Dermis microvascular lymphatic vessel endothelial cell (primary cell): Measurements from ENCODE around the gene DNAJC13. TPM values are rescaled to one million over a fixed set of nuclear protein-coding genes. Genes with fewer than 3 reads are reported as not detected.
"Not testable (repeated sequence)": the region's sequence is repeated elsewhere in the genome, so short reads cannot be mapped to it uniquely, and the experiment has no call there.

Experiments
- DNase-seq, 2 donors: peaks; one replicate each; pipeline versions ENCODE4 v3.0.0 to v3.0.0-alpha.2; 2010; ENCODE audit warnings: low read depth in 2 of 2
- total RNA-seq: library from RNA; depleted of rRNA; stranded (reverse); fragments of >200 nt; gene quantifications from 2 replicates; pipeline ENCODE4 v1.2.1, GENCODE V29; 2014

Gene DNAJC13
- total RNA-seq, 1 donor from 2014 or later, result 48.5 TPM

DNA sequence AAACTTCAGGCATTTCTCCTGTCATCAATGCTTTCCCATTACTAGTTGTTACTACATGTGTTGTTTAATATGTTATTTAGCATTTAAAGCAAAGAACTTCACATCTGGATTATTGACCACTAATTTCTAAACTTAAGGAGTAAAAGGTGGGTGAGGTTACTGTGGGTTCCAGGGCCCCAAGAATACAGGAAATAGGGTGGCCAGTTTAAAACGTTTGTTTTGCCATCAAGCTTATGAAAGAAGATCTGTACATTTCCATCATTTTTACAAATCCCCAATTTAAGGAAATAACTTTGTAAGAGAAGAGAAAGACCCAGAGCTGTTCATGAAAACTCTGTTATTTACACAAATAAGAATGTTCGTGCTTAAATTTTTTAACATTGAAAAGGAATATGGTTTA is 125.3 kb downstream of the DNAJC13 start:
- no peak for DNase-seq

DNA sequence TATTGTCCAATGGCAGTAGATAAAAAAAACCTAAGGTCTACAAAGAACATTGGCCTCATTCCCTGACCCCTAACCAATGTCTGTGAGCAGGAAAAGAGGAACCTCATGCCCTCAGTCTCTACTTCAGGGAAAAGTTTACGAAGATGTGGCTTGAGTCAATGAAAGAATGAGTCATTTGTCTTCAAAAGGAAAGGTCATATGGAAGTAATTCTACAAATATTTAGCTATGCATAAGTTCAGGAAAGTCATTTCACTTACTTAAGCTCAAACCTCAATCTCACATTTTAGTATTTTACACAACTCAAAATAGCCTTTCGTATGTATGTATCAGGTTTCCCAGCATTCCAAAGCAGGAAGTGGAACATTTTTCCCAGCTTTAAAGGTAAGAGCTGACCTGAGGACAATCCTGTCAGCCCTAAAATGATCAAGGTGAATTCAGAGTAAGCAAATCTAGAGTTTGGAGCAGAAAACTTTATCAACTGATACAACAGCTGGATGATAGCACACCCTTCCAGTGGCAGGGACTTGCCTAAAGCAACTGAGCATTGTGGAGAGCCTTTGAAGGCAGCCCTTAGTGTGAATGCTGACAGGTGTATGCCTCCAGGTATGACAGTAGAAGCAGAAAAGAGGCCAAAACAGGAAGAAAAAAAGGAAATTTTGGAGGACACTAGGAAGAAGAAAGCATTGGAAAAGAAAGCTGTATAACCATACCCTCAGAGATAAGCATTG is 125.9 kb downstream of the DNAJC13 start:
- DNase-seq, result peak in 1 of 2 donors; percentile 73

DNA sequence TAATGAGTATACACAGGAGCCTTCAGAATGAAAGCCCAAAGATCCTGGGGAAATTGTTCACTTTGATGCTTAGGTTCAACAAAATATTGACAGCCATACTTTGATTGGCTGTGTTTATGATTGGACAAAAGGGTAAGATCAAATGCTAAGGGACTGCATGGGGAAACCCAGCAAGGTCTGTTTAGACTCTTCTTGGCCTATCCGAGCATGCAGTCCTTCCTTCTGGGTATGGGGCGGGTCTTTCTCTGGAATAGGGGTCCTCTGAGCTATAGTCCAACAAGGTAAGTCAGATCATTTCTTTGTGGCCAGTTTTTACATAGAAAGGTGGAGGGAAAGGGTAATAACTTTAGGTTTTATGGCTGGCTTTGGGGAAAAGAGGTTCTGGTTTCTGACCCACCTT is 126.8 kb downstream of the DNAJC13 start:
- DNase-seq, result no peak

DNA sequence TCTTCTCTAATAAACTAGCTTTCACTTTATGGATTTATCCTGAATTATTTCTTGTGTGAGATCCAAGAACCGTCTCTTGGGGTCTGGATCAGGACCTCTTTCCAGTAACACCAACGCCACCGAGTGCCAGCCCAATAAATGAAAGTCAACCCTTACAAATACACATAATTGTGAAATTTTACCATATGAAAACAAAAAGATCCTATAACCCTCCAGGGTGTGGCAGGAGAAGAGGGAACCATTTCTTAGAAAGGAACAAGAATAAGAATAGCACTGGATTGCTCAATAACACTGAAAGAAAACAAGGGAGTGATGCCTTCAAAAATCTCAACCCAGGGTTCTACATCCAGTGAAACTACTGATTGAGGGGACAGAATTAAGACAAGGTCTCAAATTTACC is 128.2 kb downstream of the DNAJC13 start:
- DNase-seq, result no peak

DNA sequence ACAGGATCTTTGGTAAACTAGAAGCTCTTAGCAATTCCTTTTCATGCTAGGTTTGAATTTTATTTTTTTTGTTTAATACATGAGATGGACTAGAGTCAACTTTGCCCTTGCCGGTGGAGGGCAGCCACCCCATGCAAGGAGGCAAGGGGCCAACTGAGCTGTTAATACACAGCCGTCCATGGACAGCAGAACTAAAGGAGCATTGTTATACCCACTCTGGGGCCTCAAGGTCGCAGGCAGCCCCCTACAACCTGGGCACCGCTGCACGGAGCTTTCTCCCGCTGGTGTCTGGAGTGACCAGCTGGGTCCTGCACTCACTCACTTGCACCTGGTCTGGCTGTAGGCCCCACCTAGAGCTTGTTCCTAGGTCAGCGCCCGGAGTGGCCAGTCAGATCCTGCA is 131.9 kb downstream of the DNAJC13 start:
- DNase-seq, result no peak

DNA sequence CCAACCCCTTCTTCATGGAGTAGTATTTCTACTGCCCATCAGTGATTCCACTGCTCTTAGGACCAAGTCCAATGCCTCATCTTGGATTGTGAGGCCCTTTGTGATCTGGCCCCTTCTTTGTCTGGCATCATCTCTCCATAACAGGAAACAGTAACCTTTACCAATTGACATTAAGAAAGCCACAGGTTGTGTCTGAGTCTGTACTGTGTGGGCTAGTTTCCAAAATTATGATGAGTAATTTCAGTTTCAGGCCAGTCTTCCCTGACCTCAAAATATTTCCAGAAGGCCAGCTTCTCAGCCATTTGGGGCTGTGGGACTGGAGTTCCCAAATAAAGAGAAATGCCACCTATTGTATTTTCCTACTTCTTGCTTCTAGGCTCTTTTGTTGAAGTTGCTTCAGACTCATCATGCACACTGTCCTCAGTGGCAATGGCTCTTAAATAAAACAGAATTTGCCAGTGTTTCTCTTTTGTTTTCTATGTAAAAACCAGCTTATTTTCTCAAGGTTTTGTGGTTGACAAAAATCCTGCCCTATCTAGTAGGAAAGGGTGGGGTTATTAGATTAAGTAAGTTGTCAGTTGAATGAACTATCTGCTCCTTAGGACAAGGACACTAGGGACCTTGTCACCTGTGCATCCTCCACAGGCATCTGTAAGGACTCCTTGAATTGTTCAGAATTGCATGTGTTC is 132.7 kb downstream of the DNAJC13 start:
- DNase-seq, result peak in 1 of 2 donors; percentile 66

DNA sequence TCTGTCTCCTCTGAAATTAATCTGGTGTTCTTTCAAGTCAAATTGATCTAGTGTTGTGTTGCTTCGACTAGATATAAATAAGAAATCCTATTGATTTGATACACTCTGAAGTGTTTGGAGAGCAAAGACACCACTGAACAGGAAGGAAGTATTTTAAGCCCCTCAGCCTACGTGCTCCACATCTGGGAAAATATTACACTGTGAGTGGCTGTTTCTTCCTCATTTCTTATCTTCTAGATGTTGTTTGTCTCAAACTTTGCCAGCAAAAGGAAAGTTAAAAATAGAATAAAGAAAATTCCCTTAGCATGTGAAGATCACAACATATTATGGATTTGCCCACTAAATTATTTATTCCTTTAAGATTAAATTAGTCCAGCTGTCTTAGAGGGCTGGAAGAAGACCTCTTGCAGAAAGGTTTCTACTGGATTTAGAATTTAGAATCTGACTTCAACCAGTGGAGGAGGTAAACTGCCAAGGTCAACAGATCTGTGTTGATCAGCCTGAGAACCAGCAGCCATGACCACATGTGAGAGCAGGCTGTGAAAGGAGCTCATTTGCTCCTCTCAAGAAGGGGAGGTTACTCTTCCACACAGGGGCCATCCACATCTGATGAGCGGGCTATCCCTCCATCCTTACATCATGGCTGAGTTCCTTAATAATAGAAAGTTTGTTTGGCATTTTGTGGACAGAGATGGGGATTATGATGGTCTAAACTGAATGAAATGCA is 133.4 kb downstream of the DNAJC13 start:
- DNase-seq, result peak in 1 of 2 donors; percentile 26

DNA sequence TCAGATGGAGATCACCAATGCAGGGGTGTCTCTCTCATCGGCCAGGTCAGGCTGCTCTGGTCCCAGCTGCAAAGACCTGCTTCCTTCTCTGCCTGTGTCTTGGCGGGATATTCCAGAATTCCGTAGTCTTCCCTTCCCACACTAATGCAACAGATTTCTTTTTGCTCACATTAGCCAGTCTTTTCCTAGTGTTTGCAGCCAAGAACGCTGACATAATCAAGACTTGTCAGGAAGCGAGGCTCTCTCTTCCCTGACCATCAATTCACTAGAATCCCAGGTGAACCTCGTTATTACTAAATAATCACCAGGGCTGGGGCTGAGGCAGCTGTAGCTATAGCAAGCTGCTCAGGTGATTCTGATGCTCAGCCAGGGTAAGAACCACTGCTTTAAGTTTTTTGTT is 136.5 kb downstream of the DNAJC13 start:
- peak in 1 of 2 donors; percentile 24 for DNase-seq

DNA sequence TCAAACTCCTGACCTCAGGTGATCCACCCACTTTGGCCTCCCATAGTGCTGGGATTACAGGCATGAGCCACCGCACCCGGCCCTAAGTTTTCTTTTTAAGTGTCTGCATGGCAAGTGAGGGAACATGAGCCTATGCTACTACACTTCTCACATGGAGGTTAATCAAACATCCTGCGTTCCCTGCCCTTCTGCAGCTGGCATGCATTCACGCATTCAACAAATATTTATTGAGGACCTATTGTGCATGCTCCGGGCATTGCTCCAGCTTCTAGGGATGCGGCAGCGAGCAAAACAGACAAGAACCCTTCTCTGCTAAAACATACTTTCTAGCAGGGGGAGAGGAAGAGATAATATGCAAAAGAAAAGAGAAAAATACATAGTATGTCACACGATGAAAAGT is 137.1 kb downstream of the DNAJC13 start:
- DNase-seq, result peak; percentile 68 to 93

DNA sequence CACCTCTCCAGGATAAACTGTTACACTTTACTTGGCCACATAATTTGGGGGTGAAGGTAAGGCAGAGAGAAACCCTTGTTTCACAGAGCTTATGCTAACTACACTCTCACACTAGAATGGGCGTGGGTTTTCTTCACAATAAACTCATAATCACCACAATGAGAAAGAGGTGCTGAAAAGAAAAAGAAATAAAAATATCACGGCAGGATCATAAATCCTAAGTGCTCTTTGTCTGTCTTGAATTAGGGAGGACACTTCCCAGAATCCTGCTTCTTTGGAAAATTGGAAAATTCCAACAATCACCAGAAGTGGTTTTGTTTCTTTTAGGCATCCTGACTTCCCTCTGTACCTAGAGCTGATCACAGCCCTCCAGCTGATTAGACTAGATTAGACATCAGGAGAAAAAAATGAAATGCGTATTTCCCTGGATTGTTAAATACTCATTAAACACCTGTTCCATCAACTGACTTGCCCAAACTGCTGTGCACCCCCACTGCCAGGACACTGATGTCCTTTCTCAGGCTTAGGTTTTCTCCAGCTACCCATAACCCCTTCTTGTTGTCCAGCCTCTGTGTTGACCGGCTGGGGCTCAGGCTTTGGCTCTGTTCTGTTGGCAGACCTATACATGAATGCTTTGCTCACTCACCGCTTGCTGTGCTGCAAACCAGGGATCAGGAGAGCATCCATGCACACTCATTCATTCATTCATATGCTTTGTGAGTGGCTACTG is 138.2 kb downstream of the DNAJC13 start:
- peak; percentile 60 to 85 for DNase-seq

DNA sequence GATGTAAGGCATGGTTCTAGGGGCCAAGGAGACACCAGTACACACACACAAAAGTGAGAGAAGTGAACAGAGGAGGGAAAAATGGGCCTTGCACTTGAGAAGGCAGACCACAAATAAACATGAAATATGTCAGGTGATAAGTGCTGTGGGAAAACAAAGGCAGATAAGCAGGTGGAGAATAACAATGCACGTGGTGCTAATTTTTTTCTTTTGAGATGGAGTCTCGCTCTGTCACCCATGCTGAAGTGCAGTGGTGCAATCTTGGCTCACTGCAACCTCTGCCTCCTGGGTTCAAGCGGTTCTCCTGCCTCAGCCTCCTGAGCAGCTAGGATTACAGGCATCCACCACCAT is 138.7 kb downstream of the DNAJC13 start:
- DNase-seq, result not testable (repeated sequence)

DNA sequence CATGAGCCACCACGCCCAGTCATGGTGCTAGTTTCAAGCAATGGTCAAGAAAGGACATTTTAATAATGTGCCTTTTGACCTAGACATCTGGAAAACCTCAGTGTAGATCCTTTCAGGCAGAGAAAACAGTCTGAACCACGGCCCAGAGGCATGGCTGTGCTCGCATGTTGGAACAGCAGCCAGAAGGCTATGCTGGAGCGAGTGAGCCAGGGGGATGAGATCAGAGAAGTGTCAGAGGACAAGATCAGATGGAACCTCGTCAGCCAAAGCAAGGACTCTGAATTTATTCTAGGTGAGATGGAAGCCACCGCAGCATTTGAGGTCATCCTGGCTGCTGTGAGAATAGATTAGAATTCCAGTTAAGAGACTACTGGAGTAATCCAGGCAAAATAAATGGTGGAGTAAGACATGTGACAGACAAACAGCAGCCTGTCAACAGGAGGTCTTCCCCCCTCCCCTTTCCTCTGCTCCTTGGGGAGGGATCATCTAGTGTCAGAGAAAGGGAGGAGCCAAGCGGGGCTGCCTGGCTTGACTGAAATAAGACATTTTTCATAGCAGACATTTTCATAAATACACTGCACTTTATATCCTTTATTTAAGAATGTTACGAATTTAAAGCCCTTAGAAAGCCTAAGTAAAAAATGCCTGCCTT is 139.3 kb downstream of the DNAJC13 start:
- DNase-seq, result no peak

DNA sequence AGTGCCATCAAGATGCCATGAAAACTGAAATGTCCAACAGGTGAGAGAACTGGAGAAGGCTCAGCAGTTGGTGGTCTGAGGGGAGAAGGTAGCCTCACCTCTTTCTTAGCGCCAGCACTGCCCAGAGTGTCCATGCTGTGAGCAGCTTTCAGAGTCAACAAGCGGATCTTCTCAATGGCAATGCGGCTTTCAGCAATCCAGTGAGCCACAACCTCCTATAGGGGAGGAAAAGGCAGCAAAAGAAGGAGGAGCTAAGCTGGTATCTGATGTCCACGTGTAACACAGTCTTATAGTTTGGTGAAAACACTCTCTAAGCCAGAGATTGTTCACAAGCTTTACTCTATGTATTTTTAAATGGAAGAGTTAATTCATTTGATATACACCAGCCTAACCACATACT is 143.7 kb downstream of the DNAJC13 start:
- DNase-seq, result no peak

DNA sequence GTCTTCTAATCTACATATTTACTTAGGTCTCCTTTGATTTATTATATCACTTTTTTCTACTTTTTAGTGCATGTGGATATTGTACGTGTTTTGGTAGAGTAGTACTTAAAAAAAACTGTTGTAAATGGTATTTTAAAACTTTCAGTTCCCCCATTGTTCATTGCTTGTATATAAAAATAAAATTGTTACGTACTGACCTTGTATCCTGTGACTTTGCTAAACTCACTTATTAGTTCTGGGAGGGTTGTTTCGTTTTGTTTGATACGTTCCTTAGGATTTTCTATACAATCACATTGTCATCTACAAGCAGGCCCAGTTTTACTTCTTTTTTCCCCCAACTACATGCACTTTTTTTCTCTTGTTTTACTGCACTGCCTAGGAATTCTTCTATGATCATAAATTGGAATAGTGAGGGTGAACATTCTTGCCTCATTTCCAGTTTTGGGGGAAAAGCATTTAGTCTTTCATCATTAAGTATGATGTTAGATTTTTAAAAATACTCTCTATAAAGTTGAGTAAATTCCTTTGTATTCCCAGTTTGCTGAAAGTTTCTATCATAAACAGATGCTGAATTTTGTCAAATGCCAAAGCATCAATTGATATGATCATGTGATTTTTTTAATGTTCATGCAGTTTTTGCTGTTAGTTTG is 146.2 kb downstream of the DNAJC13 start:
- DNase-seq, result no peak

DNA sequence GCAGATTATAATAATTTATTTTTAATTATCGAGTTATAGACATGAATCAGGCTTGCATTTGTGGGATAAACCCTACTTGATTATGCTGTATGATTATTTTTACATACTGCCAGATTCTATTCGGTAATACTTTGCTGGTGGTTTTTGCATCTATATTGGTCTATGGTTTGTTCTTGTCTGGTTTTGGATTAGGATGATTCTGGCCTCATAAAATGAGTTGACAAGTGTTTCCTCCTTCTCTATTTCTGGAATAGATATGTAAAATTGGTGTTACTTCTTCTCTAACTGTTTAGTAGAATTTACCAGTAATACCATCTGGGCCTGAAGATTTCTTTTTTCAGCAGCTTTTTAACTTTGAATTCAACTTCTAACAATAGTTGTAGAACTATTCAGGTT is 146.8 kb downstream of the DNAJC13 start:
- no peak for DNase-seq

DNA sequence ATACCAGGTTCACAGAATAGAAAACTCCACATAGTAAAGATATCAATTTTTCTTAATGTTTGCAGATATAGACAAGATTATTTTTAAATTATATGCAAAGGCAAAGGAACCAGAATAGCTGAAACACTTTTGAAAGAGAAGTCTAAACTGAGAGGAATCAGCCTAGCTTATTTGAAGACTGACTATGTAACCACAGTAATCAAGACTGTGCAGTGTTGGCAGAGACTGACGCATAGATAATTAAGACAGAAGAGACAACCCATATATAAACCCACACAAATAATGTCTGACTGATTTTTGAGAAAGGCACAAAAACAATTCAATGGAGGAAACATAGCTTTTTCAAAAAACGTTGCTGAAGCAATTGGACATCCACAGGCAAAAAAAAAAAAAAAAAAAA is 151.1 kb downstream of the DNAJC13 start:
- no peak for DNase-seq

DNA sequence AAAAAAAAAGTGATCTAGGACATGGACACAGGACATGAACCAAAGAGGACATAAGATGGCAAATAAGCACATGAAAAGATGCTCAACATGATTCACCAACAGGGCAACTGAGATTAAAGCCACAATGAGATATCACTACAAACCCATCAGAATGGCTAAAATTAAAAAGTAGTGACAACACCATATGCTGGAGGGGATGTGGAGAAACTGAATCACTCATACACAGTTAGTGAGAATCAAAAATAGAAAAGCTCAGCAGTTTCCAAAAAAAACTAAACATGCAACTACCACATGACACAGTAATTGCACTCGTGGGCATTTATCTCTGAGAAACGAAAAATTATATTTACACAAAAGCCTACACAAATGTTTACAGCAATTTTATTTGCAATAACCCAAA is 151.9 kb downstream of the DNAJC13 start:
- peak in 1 of 2 donors; percentile 50 for DNase-seq

DNA sequence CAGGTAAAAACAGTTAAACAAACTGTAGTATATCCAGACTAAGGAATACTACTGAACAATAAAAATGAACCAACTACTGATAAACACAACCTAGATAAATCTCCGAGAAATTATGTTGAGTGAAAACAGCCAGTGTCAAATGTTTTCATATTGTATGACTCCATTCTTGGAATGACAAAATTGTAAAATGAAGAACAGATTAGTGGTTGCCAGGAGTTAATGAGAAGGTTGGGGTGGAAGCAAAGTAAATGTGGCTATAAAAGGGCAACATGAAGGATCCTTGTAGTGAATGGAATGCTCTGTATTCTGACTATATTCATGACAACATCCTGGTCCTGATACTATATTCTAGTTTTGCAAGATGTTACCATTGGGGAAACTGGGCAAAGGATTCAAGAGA is 152.3 kb downstream of the DNAJC13 start:
- DNase-seq, result no peak

DNA sequence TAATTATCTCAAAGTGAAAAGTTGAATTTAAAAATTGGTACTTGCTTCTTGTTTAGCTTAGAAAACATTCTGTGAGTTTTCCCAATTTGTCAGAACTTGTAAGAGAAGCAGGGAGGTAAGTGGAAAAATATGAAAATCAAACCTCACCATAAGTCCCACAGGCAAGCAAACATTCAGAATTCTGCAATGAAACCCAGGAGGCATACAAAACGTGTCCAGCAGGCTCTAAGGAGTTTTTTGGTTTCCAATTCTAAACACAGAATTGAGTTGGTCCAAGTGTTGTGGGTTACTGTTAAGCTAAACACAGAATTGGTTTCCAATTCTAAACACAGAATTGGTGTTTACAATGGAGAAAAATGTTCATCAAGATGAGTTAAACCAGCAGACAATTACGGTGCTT is 152.7 kb downstream of the DNAJC13 start:
- DNase-seq, result no peak

DNA sequence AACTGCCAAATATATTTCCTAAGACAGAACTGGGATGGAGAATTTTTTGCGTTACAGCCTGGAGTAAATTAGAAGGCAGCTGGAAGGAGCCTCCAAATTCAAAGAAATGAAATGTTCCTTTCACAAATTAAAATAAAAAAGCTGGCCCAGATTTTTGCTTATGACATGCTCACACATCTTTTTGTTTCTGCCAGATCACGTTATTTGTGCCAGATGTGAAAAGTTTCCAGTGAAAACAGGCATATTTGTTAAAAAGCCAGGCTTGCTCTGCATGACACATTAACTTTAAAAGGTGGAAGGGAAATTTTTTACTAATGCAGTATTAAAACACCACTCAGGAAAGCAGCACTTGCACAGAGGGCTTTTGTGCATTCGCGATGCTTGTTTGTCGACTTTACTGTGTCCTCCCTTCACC is 156.5 kb downstream of the DNAJC13 start:
- no peak for DNase-seq

DNA sequence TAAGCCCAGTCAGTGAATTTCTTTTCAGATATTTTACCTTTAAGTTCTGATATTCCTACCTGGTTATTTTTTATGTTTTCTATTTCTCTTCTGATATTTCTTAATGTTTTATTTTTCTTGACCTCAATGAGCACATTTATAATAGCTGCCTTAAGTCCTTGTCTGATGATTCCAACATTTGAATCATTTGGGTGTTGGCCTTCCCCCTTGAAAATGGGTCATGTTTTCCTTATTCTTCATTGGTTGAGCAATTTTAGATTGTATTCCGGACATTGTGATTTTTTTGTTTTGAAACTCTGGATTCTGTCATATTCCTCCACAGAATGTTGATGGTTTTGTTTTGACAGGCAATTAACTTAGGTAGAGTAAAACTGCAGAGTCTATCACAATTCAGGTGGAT is 170.1 kb downstream of the DNAJC13 start:
- no peak for DNase-seq
